Neural progenitor cell (in vitro differentiated cells): ENCODE data around the gene SUPT4H1. TPM values are rescaled to one million over a fixed set of nuclear protein-coding genes. Genes with fewer than 3 reads are reported as not detected.

Source experiments
- DNase-seq: peaks from one replicate; pipeline ENCODE4 v3.0.0-alpha.2; 2016; ENCODE audit warnings: low spot score
- H2AFZ ChIP-seq: fragments of 200-600 bp; sonication (generic); replicated peaks from 2 replicates; pipeline ENCODE4 v1.6.1; 2016; ENCODE audit warnings: antibody characterized with exemption
- H3F3A ChIP-seq: fragments of 200-600 bp; sonication (generic); 2 replicates; pipeline ENCODE4 v1.6.1; 2016; ENCODE audit warnings: antibody characterized with exemption, low read depth
- H3K27ac ChIP-seq: fragments of 200-600 bp; sonication (generic); 2 replicates; pipeline ENCODE4 v1.5.1; 2016; ENCODE audit warnings: mild to moderate bottlenecking
- H3K27me3 ChIP-seq: fragments of 200-600 bp; sonication (generic); 2 replicates; pipeline ENCODE4 v1.6.1; 2016; ENCODE audit warnings: mild to moderate bottlenecking, moderate library complexity
- H3K36me3 ChIP-seq: fragments of 200-600 bp; sonication (generic); 2 replicates; pipeline ENCODE4 v1.5.1; 2016
- H3K4me1 ChIP-seq: fragments of 200-600 bp; sonication (generic); 2 replicates; pipeline ENCODE4 v1.6.1; 2016; ENCODE audit warnings: mixed run types
- H3K4me2 ChIP-seq: fragments of 200-600 bp; sonication (generic); 2 replicates; pipeline ENCODE4 v1.6.1; 2016
- H3K4me3 ChIP-seq: fragments of 200-600 bp; sonication (generic); 2 replicates; pipeline ENCODE4 v1.5.1; 2016
- H3K79me2 ChIP-seq: fragments of 200-600 bp; sonication (generic); 2 replicates; pipeline ENCODE4 v1.6.1; 2016; ENCODE audit warnings: low read depth
- H3K9ac ChIP-seq: fragments of 200-600 bp; sonication (generic); 2 replicates; pipeline ENCODE4 v1.6.1; 2016
- H3K9me3 ChIP-seq: fragments of 200-600 bp; sonication (generic); 2 replicates; pipeline ENCODE4 v1.5.1; 2016; ENCODE audit warnings: low read depth
- H4K20me1 ChIP-seq: fragments of 200-600 bp; sonication (generic); 2 replicates; pipeline ENCODE4 v1.6.1; 2016; ENCODE audit warnings: low read depth
- H3K27ac Mint-ChIP-seq: 3 replicates; pipeline ENCODE4 v1.8.0; 2021; ENCODE audit warnings: mixed read lengths
- H3K27me3 Mint-ChIP-seq: 2 replicates; pipeline ENCODE4 v1.8.0; 2022; ENCODE audit warnings: low read depth, mild to moderate bottlenecking, inconsistent platforms, moderate library complexity, mixed read lengths; ENCODE audit not compliant: insufficient read depth
- H3K36me3 Mint-ChIP-seq: 3 replicates; pipeline ENCODE4 v1.8.0; 2021; ENCODE audit warnings: mixed read lengths
- H3K4me1 Mint-ChIP-seq: 3 replicates; pipeline ENCODE4 v1.8.0; 2021; ENCODE audit warnings: mixed read lengths
- H3K4me3 Mint-ChIP-seq: 3 replicates; pipeline ENCODE4 v1.8.0; 2021; ENCODE audit warnings: mild to moderate bottlenecking, moderate library complexity, mixed read lengths
- H3K9me3 Mint-ChIP-seq: 3 replicates; pipeline ENCODE4 v1.8.0; 2020; ENCODE audit warnings: mixed read lengths
- EZH2 ChIP-seq: fragments of 200-600 bp; sonication (generic); IDR thresholded peaks from 2 replicates; pipeline ENCODE4 v1.6.1; 2017; ENCODE audit warnings: antibody characterized with exemption, mild to moderate bottlenecking, moderate library complexity
- EZH2phosphoT487 ChIP-seq: fragments of 200-600 bp; sonication (generic); IDR thresholded peaks from 2 replicates; pipeline ENCODE4 v1.6.1; 2017; ENCODE audit warnings: antibody characterized with exemption
- total RNA-seq: library from RNA; depleted of rRNA; stranded (reverse); fragments of >200 nt; gene quantifications from 2 replicates; pipeline ENCODE4 v1.2.3, GENCODE V29; 2015; ENCODE audit warnings: low replicate concordance
- TF ChIP-seq, protein P1 (sequence below): fragments of 200-600 bp; sonication (generic); IDR thresholded peaks from 2 replicates; pipeline ENCODE4 v1.5.1; 2017; ENCODE audit warnings: antibody characterized with exemption, mild to moderate bottlenecking

The SUPT4H1 gene
- total RNA-seq, 1 donor from 2014 or later, result 103 TPM

DNA sequence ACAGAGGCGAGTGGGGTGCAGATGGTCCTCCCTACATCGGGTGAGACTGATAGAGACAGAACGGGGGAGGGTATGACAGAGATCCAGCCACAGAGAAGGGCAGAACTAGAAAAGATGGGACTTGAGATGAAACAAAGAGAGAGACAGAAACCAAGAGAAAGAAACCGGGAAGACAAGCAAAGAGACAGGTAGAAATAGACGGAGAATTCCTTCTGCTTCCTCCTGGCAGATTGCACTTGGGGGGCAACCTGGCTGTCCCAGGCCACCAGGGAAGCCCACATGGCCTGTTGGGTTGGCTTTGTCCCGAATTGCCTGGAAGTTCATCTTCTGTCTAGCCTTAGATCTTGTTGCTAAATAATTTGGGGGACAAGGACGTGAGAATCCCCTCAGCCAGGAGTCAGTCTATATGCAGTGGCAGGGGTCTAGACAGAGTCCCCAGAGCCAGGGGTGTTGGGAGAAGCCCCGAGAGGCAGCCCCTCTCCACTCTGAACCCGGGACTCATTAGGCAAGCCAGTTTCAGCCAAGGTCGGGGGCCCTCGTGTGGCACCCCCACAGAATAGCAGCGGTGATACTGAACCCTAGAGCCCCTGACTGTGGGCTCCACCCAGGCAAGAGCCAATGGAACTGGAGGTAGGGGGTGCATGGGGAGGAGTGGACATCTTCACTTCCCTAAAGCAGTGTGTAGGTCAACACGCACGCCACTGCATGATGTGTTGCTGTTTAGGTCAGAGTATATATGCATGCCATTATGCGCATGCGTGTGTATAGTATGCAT is 22.8 kb downstream of the SUPT4H1 start:
- Histone ChIP-seq H3K4me3 (peak overlapping the region; percentile 35), H3K4me2 (peak overlapping the region; percentile 89), H3K9ac (no peak overlapping the region)

DNA sequence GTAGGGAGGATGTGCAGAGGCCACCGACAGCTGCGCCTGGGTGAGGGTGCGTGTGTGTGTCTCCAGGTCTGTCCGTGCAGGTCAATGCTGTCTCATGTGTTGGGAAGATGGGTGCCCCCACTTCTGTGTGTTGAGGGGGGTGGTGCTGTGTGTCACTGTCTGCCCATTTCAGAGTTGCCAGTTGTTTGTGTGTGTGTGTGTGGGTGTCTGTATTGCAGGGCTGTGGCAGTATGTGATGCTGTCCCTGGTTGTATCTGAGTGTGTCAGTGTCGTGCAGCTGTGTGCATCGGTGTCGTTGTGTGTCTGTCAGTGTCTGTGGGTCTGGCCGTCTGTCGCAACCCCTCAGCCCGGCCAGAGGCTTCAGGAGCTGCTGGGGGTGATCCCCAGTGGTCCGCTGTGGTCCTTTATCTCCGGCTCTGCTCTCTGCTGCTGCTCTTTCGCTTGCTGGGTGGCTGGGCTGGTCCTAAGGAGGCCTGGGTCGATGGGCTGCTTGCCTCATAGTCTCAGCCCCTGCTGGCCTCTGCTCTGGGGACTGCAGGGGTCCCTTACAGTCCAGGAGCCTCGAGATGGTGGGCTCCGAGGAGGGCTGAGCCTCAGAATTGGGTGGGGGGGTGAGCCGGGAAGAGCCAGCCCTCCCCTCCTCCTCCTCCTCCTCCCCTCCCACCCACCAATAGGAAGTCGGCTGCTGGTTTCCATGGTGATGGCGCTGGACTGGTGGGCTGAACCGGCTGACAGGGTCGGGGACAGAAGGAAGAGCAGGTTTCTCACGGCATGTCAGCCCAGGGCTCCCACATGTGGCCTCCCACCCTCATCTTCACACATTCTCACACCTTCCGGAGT is 23.6 kb downstream of the SUPT4H1 start, which contains the start of gene TSPOAP1:
Gene TSPOAP1 (minus strand): TSS at position 601 of the 840 bp plus-strand sequence. CDS start 875 bp downstream, outside the sequence.
- Mint-ChIP-seq H3K4me1 (peaks cover 61% of the 10 kb centered on the region), H3K36me3 (no peaks in the 10 kb centered on the region), H3K27me3 (peaks cover 5% of the 10 kb centered on the region), H3K4me3 (peak within 1 kb of the TSS; percentile 84), H3K9me3 (no peaks in the 10 kb centered on the region), H3K27ac (peak within 1 kb of the TSS; percentile 91)
- peaks cover 20% of the 10 kb centered on the region for H3F3A ChIP-seq
- peak within 1 kb of the TSS; percentile 35 for H3K4me3 ChIP-seq
- H3K36me3 ChIP-seq, result no peaks in the 10 kb centered on the region
- peaks cover 37% of the 10 kb centered on the region for H3K4me1 ChIP-seq
- no peaks in the 10 kb centered on the region for H3K9me3 ChIP-seq
- H2AFZ ChIP-seq, result peak within 1 kb of the TSS; percentile 84
- DNase-seq, result peak; percentile 90
- TF ChIP-seq, protein P1, sequence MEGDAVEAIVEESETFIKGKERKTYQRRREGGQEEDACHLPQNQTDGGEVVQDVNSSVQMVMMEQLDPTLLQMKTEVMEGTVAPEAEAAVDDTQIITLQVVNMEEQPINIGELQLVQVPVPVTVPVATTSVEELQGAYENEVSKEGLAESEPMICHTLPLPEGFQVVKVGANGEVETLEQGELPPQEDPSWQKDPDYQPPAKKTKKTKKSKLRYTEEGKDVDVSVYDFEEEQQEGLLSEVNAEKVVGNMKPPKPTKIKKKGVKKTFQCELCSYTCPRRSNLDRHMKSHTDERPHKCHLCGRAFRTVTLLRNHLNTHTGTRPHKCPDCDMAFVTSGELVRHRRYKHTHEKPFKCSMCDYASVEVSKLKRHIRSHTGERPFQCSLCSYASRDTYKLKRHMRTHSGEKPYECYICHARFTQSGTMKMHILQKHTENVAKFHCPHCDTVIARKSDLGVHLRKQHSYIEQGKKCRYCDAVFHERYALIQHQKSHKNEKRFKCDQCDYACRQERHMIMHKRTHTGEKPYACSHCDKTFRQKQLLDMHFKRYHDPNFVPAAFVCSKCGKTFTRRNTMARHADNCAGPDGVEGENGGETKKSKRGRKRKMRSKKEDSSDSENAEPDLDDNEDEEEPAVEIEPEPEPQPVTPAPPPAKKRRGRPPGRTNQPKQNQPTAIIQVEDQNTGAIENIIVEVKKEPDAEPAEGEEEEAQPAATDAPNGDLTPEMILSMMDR, result no peak
- TF ChIP-seq EZH2 (no peak), EZH2phosphoT487 (no peak)
- no peaks in the 10 kb centered on the region for H4K20me1 ChIP-seq
- H3K9ac ChIP-seq, result no peak within 1 kb of the TSS
- H3K27ac ChIP-seq, result no peak within 1 kb of the TSS
- H3K79me2 ChIP-seq, result no peaks in the 10 kb centered on the region
- peak within 1 kb of the TSS; percentile 89 for H3K4me2 ChIP-seq
- no peaks in the 10 kb centered on the region for H3K27me3 ChIP-seq

More for the DNA sequence above, 22.8 kb downstream of the SUPT4H1 start:
- Histone ChIP-seq H3K4me1 (peaks cover 30% of the 10 kb centered on the region), H3K27ac (no peak overlapping the region), H3F3A (peaks cover 20% of the 10 kb centered on the region), H3K36me3 (no peaks in the 10 kb centered on the region), H3K79me2 (no peaks in the 10 kb centered on the region), H3K27me3 (no peaks in the 10 kb centered on the region), H2AFZ (peak overlapping the region; percentile 84), H4K20me1 (no peaks in the 10 kb centered on the region), H3K9me3 (no peaks in the 10 kb centered on the region)
- no peaks in the 10 kb centered on the region for H3K9me3 Mint-ChIP-seq
- H3K4me3 Mint-ChIP-seq, result peak overlapping the region; percentile 84
- no peaks in the 10 kb centered on the region for H3K36me3 Mint-ChIP-seq
- no peak for TF ChIP-seq EZH2
- TF ChIP-seq, protein P1, result peak; percentile 26
- peak overlapping the region; percentile 44 for H3K27ac Mint-ChIP-seq
- DNase-seq, result peak; percentile 46
- H3K27me3 Mint-ChIP-seq, result peaks cover 5% of the 10 kb centered on the region
- H3K4me1 Mint-ChIP-seq, result peaks cover 55% of the 10 kb centered on the region

DNA sequence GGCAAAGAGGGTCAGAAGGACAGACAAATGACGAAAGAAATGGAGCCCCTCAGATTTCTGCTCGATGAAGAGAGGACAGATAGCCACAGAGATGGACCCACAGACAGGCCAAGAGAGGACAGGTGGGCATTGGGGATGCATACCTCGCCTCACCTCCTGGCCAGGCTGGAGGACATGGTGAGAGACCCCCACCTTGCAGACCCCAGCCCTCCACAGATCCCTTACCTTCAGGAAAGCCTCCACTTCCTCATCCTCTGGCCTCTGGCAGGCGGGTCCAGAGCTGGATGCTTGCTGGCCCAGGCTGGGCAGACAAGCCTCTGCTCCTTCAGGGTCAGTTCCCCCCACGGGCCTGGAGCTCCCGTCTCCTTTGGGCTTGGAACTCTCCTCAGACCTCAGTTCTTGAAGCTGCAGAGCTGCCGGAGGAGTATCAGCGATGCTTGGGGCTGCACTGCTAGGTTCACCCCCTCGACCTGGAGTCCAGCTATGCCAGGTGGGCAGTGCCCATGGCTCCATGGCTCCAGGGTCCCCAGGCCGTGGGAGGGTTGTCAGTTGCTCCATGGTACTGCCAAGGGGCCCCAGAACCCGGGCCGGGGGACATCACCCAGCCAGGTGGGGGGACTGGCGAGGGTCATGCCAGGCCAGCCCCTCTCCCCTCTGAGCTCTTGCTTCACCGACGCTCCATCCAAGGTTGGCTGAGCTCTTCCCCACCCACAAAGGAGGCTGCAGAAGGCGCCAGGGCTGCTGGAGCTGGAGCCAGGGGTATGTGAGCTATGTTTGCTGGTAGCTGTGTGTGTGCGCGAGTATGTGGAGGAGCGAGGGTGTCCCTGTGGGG is 24.4 kb downstream of the SUPT4H1 start:
- peaks cover 20% of the 10 kb centered on the region for H3F3A ChIP-seq
- no peak for DNase-seq
- H3K4me3 ChIP-seq, result no peak overlapping the region
- H3K27me3 ChIP-seq, result no peaks in the 10 kb centered on the region
- no peak overlapping the region for H3K4me2 ChIP-seq
- TF ChIP-seq EZH2 (no peak), EZH2phosphoT487 (no peak)
- TF ChIP-seq, protein P1, result no peak
- H3K9ac ChIP-seq, result no peak overlapping the region
- Mint-ChIP-seq H3K4me1 (peaks cover 61% of the 10 kb centered on the region), H3K27ac (peak overlapping the region; percentile 91), H3K36me3 (no peaks in the 10 kb centered on the region), H3K27me3 (peaks cover 5% of the 10 kb centered on the region), H3K9me3 (no peaks in the 10 kb centered on the region), H3K4me3 (peak overlapping the region; percentile 84)
- no peak overlapping the region for H2AFZ ChIP-seq
- H3K36me3 ChIP-seq, result no peaks in the 10 kb centered on the region
- peaks cover 38% of the 10 kb centered on the region for H3K4me1 ChIP-seq
- H3K27ac ChIP-seq, result no peak overlapping the region
- no peaks in the 10 kb centered on the region for H3K9me3 ChIP-seq
- no peaks in the 10 kb centered on the region for H3K79me2 ChIP-seq
- H4K20me1 ChIP-seq, result no peaks in the 10 kb centered on the region
